Astrocyte (in vitro differentiated cells and primary cell): ENCODE results near the gene EPAS1.

Experiments used
- CTCF ChIP-seq: IDR thresholded peaks from 2 replicates; pipeline ENCODE4 v1.5.1; 2011; ENCODE audit warnings: low read depth, mild to moderate bottlenecking, inconsistent platforms, low read length, moderate library complexity; ENCODE audit not compliant: insufficient read depth
- EZH2 ChIP-seq: IDR thresholded peaks from 2 replicates; pipeline ENCODE4 v1.6.1; 2012; ENCODE audit warnings: mild to moderate bottlenecking, low read length, inconsistent platforms; ENCODE audit not compliant: insufficient read depth

DNA sequence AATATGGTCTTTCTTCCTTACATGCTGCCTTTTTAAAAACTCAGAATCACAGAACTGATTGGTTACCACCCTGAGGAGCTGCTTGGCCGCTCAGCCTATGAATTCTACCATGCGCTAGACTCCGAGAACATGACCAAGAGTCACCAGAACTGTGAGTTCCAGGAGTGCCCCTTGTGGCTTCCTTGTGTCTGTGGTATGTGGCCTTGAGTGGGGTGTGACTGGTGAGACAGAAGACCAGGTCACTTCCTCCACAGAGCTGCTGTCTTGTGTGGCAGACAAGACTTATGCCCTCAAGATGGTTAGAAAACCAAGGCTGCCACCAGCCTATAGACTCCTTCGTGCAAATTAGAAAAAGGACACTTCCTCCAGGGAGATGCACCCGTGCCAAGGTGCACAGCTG, 72.6 kb downstream of the EPAS1 start:
- TF ChIP-seq CTCF (no peak), EZH2 (no peak)
